Smooth muscle cell (in vitro differentiated cells): ENCODE measurements around the gene TMBIM1. TPM values are rescaled to one million over a fixed set of nuclear protein-coding genes. Genes with fewer than 3 reads are reported as not detected.
A peak's percentile ranks its signal among the peaks of the same experiment; 100 is the strongest.

Experiments
- DNase-seq: peaks from one replicate; lab custom pipeline; 2025; ENCODE audit not compliant: unreplicated experiment; lab: John Stamatoyannopoulos, UW
- H2AFZ ChIP-seq: fragments of 200-600 bp; sonication (generic); 2 replicates; pipeline ENCODE4 v1.6.0; 2016; ENCODE audit warnings: antibody characterized with exemption, low read depth, mild to moderate bottlenecking
- H3F3A ChIP-seq: fragments of 200-600 bp; sonication (generic); 2 replicates; pipeline ENCODE4 v1.6.0; 2017; ENCODE audit warnings: antibody characterized with exemption, low read depth
- H3K27ac ChIP-seq: fragments of 200-600 bp; sonication (generic); 2 replicates; pipeline ENCODE4 v1.5.1; 2016; ENCODE audit warnings: low read depth, mild to moderate bottlenecking
- H3K27me3 ChIP-seq: fragments of 200-600 bp; sonication (generic); 2 replicates; pipeline ENCODE4 v1.6.1; 2016; ENCODE audit warnings: low read depth, mild to moderate bottlenecking
- H3K36me3 ChIP-seq: fragments of 200-600 bp; sonication (generic); 2 replicates; pipeline ENCODE4 v1.5.1; 2016; ENCODE audit warnings: low read depth
- H3K4me1 ChIP-seq: fragments of 200-600 bp; sonication (generic); 2 replicates; pipeline ENCODE4 v1.5.1; 2016; ENCODE audit warnings: low read depth
- H3K4me2 ChIP-seq: fragments of 200-600 bp; sonication (generic); 2 replicates; pipeline ENCODE4 v1.6.0; 2016; ENCODE audit warnings: mild to moderate bottlenecking
- H3K4me3 ChIP-seq: fragments of 200-600 bp; sonication (generic); 2 replicates; pipeline ENCODE4 v1.5.1; 2016; ENCODE audit warnings: mild to moderate bottlenecking
- H3K79me2 ChIP-seq: fragments of 200-600 bp; sonication (generic); 2 replicates; pipeline ENCODE4 v1.6.0; 2016; ENCODE audit warnings: low read depth, mild to moderate bottlenecking
- H3K9ac ChIP-seq: fragments of 200-600 bp; sonication (generic); 2 replicates; pipeline ENCODE4 v1.6.0; 2016; ENCODE audit warnings: low read depth
- H3K9me3 ChIP-seq: fragments of 200-600 bp; sonication (generic); replicated peaks from 2 replicates; pipeline ENCODE4 v1.5.1; 2016; ENCODE audit warnings: low read depth
- H4K20me1 ChIP-seq: fragments of 200-600 bp; sonication (generic); 2 replicates; pipeline ENCODE4 v1.6.0; 2016; ENCODE audit warnings: low read depth
- WGBS: methylation state at CpG from one replicate; pipeline ENCODE4 v1.1.7; 2016; ENCODE audit warnings: low lambda C conversion rate; 5-methylcytosine and 5-hydroxymethylcytosine counted together
- polyA plus RNA-seq: library from polyadenylated mRNA; unstranded; fragments of >200 nt; fragmentation: Nextera tagmentation; extraction: Ambion mirVana; gene quantifications from 2 replicates; pipeline ENCODE4 v1.2.1, GENCODE V29; 2016
- total RNA-seq: library from RNA; depleted of rRNA; stranded (reverse); fragments of >200 nt; gene quantifications from 2 replicates; pipeline ENCODE4 v1.2.3, GENCODE V29; 2014
- TF ChIP-seq, protein P1 (sequence below): fragments of 200-600 bp; sonication (generic); IDR thresholded peaks from 2 replicates; pipeline ENCODE4 v1.5.1; 2017; ENCODE audit warnings: borderline replicate concordance, mild to moderate bottlenecking, antibody characterized with exemption; ENCODE audit not compliant: insufficient read depth, poor library complexity, severe bottlenecking

Gene TMBIM1
- total and polyA plus RNA-seq, 2 experiments from 2014 or later, result 109 to 121 TPM

DNA sequence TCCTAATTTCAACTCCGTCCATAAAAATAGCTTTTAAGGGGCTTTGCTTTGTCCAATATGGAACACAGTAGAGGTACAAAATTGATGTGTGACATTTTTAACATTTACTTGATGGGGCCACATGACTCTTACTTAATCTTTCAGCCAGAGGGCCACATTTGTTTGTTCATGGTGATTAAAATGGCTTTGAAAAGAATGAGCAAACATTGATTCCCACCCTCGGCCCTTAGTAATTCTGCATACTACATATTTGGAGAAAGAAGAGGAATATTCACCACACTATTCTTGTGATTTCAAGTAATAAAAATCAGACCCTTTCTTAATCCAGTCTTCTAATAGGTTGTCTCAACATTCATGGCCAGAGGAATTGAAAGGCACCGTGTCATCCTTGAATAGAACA lies 57.8 kb downstream of the TMBIM1 start:
- H3K36me3 ChIP-seq, result peaks cover 21% of the 10 kb centered on the region
- no peak overlapping the region for H3K9ac ChIP-seq
- peaks cover 53% of the 10 kb centered on the region for H3K79me2 ChIP-seq
- H3K27me3 ChIP-seq, result no peaks in the 10 kb centered on the region
- H3K27ac ChIP-seq, result peak overlapping the region; percentile 33
- peaks cover 64% of the 10 kb centered on the region for H3F3A ChIP-seq
- TF ChIP-seq, protein P1, sequence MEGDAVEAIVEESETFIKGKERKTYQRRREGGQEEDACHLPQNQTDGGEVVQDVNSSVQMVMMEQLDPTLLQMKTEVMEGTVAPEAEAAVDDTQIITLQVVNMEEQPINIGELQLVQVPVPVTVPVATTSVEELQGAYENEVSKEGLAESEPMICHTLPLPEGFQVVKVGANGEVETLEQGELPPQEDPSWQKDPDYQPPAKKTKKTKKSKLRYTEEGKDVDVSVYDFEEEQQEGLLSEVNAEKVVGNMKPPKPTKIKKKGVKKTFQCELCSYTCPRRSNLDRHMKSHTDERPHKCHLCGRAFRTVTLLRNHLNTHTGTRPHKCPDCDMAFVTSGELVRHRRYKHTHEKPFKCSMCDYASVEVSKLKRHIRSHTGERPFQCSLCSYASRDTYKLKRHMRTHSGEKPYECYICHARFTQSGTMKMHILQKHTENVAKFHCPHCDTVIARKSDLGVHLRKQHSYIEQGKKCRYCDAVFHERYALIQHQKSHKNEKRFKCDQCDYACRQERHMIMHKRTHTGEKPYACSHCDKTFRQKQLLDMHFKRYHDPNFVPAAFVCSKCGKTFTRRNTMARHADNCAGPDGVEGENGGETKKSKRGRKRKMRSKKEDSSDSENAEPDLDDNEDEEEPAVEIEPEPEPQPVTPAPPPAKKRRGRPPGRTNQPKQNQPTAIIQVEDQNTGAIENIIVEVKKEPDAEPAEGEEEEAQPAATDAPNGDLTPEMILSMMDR, result no peak
- WGBS, result 55% methylated on average over 3 of the region's 3 CpGs
- H4K20me1 ChIP-seq, result peaks cover 96% of the 10 kb centered on the region
- no peak overlapping the region for H2AFZ ChIP-seq
- DNase-seq, result no peak
- H3K4me2 ChIP-seq, result no peak overlapping the region
- no peak overlapping the region for H3K4me3 ChIP-seq
- no peaks in the 10 kb centered on the region for H3K9me3 ChIP-seq
- peaks cover 4% of the 10 kb centered on the region for H3K4me1 ChIP-seq

DNA sequence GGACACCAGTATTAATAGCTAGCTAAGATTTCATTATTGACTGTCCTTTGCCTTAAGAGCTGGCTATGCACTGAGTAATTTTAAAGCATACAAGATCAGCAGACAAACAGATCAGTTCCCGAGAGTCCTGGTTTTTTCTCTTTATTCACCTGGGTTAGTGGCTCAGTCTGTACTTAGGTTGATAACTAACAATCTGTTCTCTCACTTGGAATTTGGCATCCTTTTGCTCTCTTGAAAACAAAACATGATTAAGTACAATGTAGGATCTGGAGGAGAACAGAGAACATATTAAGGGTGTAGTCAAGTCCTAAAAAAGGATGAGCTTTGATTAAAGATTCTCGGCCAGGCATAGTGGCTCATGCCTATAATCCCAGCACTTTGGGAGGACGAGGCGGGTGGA lies 58.8 kb downstream of the TMBIM1 start:
- Histone ChIP-seq H3K9ac (no peak overlapping the region), H3K79me2 (peaks cover 50% of the 10 kb centered on the region), H3F3A (peaks cover 69% of the 10 kb centered on the region), H3K4me1 (peaks cover 10% of the 10 kb centered on the region), H3K27me3 (no peaks in the 10 kb centered on the region), H2AFZ (no peak overlapping the region), H3K4me3 (no peak overlapping the region), H3K9me3 (no peaks in the 10 kb centered on the region), H4K20me1 (peaks cover 95% of the 10 kb centered on the region), H3K4me2 (no peak overlapping the region), H3K27ac (peak overlapping the region; percentile 30), H3K36me3 (peaks cover 24% of the 10 kb centered on the region)
- 86% methylated on average over 4 of the region's 4 CpGs for WGBS
- TF ChIP-seq, protein P1, result no peak
- DNase-seq, result no peak

DNA sequence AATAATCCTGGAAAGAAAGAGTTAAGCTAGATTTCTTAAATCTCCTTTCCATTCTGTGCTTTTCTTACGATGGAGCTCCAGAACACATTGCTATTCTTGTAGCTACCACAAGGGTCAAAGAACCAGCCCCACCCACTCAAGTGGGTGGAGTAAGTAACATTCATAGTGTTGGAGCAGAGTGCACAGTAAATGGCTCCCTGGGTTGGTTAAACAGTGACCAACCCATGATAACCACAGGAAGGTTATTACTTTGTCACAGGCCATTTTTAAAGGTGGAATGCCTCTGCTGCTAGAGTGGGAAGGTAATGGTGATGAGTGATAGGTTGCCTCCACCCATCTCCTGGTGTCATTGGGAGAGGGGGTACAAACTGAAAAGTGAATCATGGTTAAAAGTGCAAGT lies 61.4 kb downstream of the TMBIM1 start:
- H3K9me3 ChIP-seq, result no peaks in the 10 kb centered on the region
- H4K20me1 ChIP-seq, result peaks cover 95% of the 10 kb centered on the region
- no peak overlapping the region for H3K9ac ChIP-seq
- H3K4me3 ChIP-seq, result no peak overlapping the region
- no peak for DNase-seq
- no peaks in the 10 kb centered on the region for H3K27me3 ChIP-seq
- H3K36me3 ChIP-seq, result peaks cover 21% of the 10 kb centered on the region
- no peak overlapping the region for H2AFZ ChIP-seq
- peaks cover 69% of the 10 kb centered on the region for H3F3A ChIP-seq
- H3K79me2 ChIP-seq, result peaks cover 68% of the 10 kb centered on the region
- TF ChIP-seq, protein P1, result no peak
- H3K4me2 ChIP-seq, result peak overlapping the region; percentile 70
- peak overlapping the region; percentile 87 for H3K27ac ChIP-seq
- WGBS, result 3% methylated on average over 1 of the region's 1 CpG
- peaks cover 10% of the 10 kb centered on the region for H3K4me1 ChIP-seq

DNA sequence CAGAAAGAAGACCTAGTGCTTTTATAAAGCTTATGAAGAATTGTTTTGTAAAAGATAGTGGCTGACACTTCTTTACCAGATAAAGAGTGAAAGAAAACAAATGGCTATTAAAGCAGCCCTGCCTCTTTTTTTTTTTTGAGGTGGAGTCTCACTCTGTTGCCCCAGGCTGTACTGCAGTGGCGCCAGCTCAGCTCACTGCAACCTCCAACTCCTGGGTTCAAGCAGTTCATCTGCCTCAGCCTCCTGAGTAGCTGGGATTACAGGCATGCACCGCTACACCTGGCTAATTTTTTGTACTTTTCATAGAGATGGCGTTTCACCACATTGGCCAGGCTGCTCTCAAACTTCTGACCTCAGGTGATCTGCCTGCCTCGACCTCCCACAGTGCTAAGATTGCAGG lies 62.5 kb downstream of the TMBIM1 start:
- Histone ChIP-seq H3K4me2 (peak overlapping the region; percentile 70), H4K20me1 (peaks cover 95% of the 10 kb centered on the region), H3K36me3 (peaks cover 20% of the 10 kb centered on the region), H3K9me3 (no peaks in the 10 kb centered on the region), H2AFZ (no peak overlapping the region), H3K4me3 (peak overlapping the region; percentile 9), H3K9ac (no peak overlapping the region), H3F3A (peaks cover 78% of the 10 kb centered on the region), H3K4me1 (peaks cover 10% of the 10 kb centered on the region), H3K27ac (peak overlapping the region; percentile 87), H3K27me3 (no peaks in the 10 kb centered on the region), H3K79me2 (peaks cover 77% of the 10 kb centered on the region)
- TF ChIP-seq, protein P1, result no peak
- WGBS, result 75% methylated on average over 4 of the region's 4 CpGs
- no peak for DNase-seq
